Pancreas (tissue), 10 donors: ENCODE measurements around the gene IFNG-AS1. TPM values are rescaled to one million over a fixed set of nuclear protein-coding genes. Genes with fewer than 3 reads are reported as not detected.

Source experiments
- ATAC-seq, 4 donors: fragments of 200-7000 bp; cut with Tn5 transposase; one replicate each; pipeline versions ENCODE4 v1.8.0 to v1.9.1; 2020; ENCODE audit warnings: mild to moderate bottlenecking in 4 of 4, moderate library complexity in 4 of 4
- DNase-seq, 6 donors: peaks; one replicate each; pipeline ENCODE4 v3.0.0-alpha.2; 2020
- FAIRE-seq: peaks from 2 replicates; lab custom pipeline; 2012; peaks lifted over from hg19 to GRCh38; lab: Jason Lieb, UNC
- H3K27ac ChIP-seq, 4 donors: fragments of 200-600 bp; sonication (generic); 1 replicate in 3 of 4; 2 replicates in 1 of 4; pipeline versions ENCODE4 v1.5.0 to v1.8.0; 2020
- H3K27me3 ChIP-seq, 4 donors: fragments of 200-600 bp; one replicate each; pipeline ENCODE4 v1.8.0; 2021
- H3K36me3 ChIP-seq, 3 donors: fragments of 200-600 bp; sonication (generic) in 1 of 3; one replicate each; pipeline versions ENCODE4 v1.5.0 to v1.8.0; 2020 to 2021
- H3K4me1 ChIP-seq, 3 donors: fragments of 200-600 bp; one replicate each; pipeline ENCODE4 v1.8.0; 2021
- H3K4me3 ChIP-seq, 4 donors: fragments of 200-600 bp; sonication (generic) in 2 of 4; one replicate each; pipeline versions ENCODE4 v1.5.0 to v1.8.0; 2020 to 2021
- H3K9me3 ChIP-seq, 4 donors: fragments of 200-600 bp; one replicate each; pipeline ENCODE4 v1.8.0; 2021
- WGBS, 2 donors: extraction: QIAGEN DNeasy Blood & Tissue Kit; methylation state at CpG; one replicate each; pipeline ENCODE4 v1.1.7; 2013; 5-methylcytosine and 5-hydroxymethylcytosine counted together
- intact Hi-C, 3 donors: fragments of 100-400 bp; cut with DNase I; formaldehyde crosslinking; loops; one replicate each; pipeline versions ENCODE4 v1.11.1 to v1.14.2; 2022
- polyA plus RNA-seq, 2 donors: library from polyadenylated mRNA; stranded (reverse); fragments of 200-250 nt; gene quantifications; one replicate each; pipeline ENCODE4 v1.2.3, GENCODE V29; 2013
- total RNA-seq, 6 donors: library from RNA; stranded (reverse); fragmentation: NEBNext Ultra II Directional in 4 of 6; extraction: Animal tissue kit (Norgen Biotek cat#: 25700) in 4 of 6; gene quantifications; one replicate each; pipeline versions ENCODE4 v1.2.1 to v1.2.4, GENCODE V29; 2021 to 2023
- TF ChIP-seq, protein P1 (sequence below), 4 donors: fragments of 200-600 bp; sonication (generic) in 3 of 4; IDR thresholded peaks; one replicate each; pipeline versions ENCODE4 v1.5.0 to v1.8.0; 2021; ENCODE audit warnings: antibody characterized with exemption in 4 of 4
- donor health status: healthy with polysubstance abuse.
- donor health status: DM: no; HTN: no; CAD: no; lungs with moderate emphysema.
- donor health status: DM: no; HTN: no; CAD: no.
- donor health status: control.
- donor health status: control.
- donor health status: Bipolar disorder and iron deficiency.
- donor health status: DM: yes; HTN: yes; CAD: no.
- donor health status: DM: no; HTN: no; CAD: no.
- donor health status: DM: no; HTN: no; CAD: no.
- donor health status: DM: yes; HTN: yes; CAD: no.

Gene IFNG-AS1
- total and polyA plus RNA-seq, 8 donors: 0.22 to 0.29 TPM; not detected in 6

DNA sequence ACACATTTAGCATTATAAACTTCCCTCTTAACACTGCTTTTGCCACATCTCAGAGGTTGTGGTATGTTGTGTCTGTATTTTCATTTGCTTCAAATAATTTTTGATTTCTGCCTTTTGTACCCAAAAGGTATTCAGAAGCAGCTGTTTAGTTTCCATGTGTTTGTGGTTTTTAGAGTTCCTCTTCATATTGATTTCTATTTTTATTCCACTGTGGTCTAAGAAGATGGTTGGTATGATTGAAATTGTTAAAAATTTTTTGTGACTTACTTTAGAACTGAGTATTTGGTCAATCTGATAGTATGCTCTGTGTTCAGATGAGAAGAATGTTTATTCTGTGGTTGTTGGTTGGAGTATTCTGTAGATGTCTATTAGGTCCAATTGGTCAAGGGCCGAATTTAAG, 76.4 kb downstream of the IFNG-AS1 start:
- Histone ChIP-seq H3K27ac (no peak overlapping the region), H3K4me3 (no peak overlapping the region), H3K4me1 (no peaks in the 10 kb centered on the region), H3K9me3 (no peaks in the 10 kb centered on the region), H3K27me3 (peaks cover 0 to 9% (median 0%) of the 10 kb centered on the region in 4 donors), H3K36me3 (no peaks in the 10 kb centered on the region)
- TF ChIP-seq, protein P1, sequence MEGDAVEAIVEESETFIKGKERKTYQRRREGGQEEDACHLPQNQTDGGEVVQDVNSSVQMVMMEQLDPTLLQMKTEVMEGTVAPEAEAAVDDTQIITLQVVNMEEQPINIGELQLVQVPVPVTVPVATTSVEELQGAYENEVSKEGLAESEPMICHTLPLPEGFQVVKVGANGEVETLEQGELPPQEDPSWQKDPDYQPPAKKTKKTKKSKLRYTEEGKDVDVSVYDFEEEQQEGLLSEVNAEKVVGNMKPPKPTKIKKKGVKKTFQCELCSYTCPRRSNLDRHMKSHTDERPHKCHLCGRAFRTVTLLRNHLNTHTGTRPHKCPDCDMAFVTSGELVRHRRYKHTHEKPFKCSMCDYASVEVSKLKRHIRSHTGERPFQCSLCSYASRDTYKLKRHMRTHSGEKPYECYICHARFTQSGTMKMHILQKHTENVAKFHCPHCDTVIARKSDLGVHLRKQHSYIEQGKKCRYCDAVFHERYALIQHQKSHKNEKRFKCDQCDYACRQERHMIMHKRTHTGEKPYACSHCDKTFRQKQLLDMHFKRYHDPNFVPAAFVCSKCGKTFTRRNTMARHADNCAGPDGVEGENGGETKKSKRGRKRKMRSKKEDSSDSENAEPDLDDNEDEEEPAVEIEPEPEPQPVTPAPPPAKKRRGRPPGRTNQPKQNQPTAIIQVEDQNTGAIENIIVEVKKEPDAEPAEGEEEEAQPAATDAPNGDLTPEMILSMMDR (IDR thresholded peaks at IDR 0.05): no peak
- ATAC-seq (no peak), FAIRE-seq (no peak), DNase-seq (no peak)
- intact Hi-C loops: no loop called here
- WGBS, 2 donors: 68 to 82% methylated on average over 1 of the region's 1 CpG

GRCh38 chr12:68067762-68068376, 78.6 kb downstream of the IFNG-AS1 start:
- no peaks in the 10 kb centered on the region for H3K4me1 ChIP-seq
- no peak for ATAC-seq

DNA sequence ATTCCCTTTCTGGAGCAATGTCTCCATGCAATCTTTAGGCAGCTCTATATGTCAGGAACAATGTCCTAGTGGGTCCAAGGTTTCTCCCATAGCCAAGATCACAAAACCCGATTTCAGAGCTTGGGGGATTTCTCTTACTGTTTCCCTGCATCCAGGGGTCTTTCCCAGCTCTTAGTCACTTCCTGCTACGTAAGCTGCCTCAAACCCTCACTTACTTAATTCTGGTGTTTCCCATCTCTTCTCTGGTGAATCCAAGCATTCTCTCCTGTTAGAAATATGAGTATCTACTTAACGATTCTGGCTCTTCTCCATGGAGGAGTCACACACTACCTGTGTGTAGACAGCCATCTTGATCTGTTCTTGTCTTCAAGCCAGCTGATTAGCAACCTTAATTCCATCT, 80.0 kb downstream of the IFNG-AS1 start:
- intact Hi-C loops: no loop called here
- Histone ChIP-seq H3K4me1 (no peaks in the 10 kb centered on the region), H3K27ac (no peak overlapping the region), H3K36me3 (no peaks in the 10 kb centered on the region), H3K9me3 (no peaks in the 10 kb centered on the region), H3K4me3 (no peak overlapping the region), H3K27me3 (peaks cover 0 to 9% (median 0%) of the 10 kb centered on the region in 4 donors)
- TF ChIP-seq, protein P1 (IDR thresholded peaks at IDR 0.05): no peak
- ATAC-seq (no peak), DNase-seq (no peak), FAIRE-seq (no peak)
- WGBS, 2 donors: 77 to 88% methylated on average over 3 of the region's 3 CpGs

More at GRCh38 chr12:68067762-68068376, 78.6 kb downstream of the IFNG-AS1 start:
- H3K36me3 ChIP-seq: no peaks in the 10 kb centered on the region
- intact Hi-C loops: no loop called here
- TF ChIP-seq, protein P1 (IDR thresholded peaks at IDR 0.05): no peak
- no peak overlapping the region for H3K27ac ChIP-seq
- peaks cover 0 to 9% (median 0%) of the 10 kb centered on the region in 4 donors for H3K27me3 ChIP-seq
- no peaks in the 10 kb centered on the region for H3K9me3 ChIP-seq
- FAIRE-seq (no peak), DNase-seq (no peak)
- no peak overlapping the region for H3K4me3 ChIP-seq
- 75 to 79% methylated on average over 6 of the region's 6 CpGs for WGBS, 2 donors

Other genes with a start within 250 kb of the IFNG-AS1 start
- gene IFNG, start 170.3 kb downstream of the IFNG-AS1 start, total RNA-seq: under 1 TPM in 1 of 6 donors, not detected in 5; 0.38 TPM
- gene IFNG, start 170.3 kb downstream of the IFNG-AS1 start, polyA plus RNA-seq: not detected
- not detected for gene IL26, start 236.4 kb downstream of the IFNG-AS1 start, total RNA-seq
- not detected for gene IL26, start 236.4 kb downstream of the IFNG-AS1 start, polyA plus RNA-seq